K562 (cell line): Measurements from ENCODE around the gene IMPA2. TPM values are rescaled to one million over a fixed set of nuclear protein-coding genes. Genes with fewer than 3 reads are reported as not detected.

Experiments
- ATAC-seq: fragments of 200-7000 bp; cut with Tn5 transposase; 3 replicates; pipeline ENCODE4 v1.9.1; 2020; ENCODE audit warnings: moderate library complexity
- BruUV-seq: library from RNA; stranded (reverse); fragments of 400-500 nt; replicated peaks from 2 replicates; lab custom pipeline; 2021; lab: Mats Ljungman, UMichigan
- CTCF ChIA-PET: fragments of 300-600 bp; formaldehyde crosslinking; extraction: SDS; loops from one replicate; lab custom pipeline; 2021; ENCODE audit warnings: low intra/inter-chr PET ratio; lab: Yijun Ruan, JAX
- POLR2A ChIA-PET: fragments of 300-600, 350-650 bp; sonication (Branson Sonifier 250); formaldehyde crosslinking; extraction: SDS; loops from one replicate; lab custom pipeline; 2021; ENCODE audit warnings: antibody characterized with exemption, inconsistent platforms; lab: Yijun Ruan, JAX
- DNase-seq, 4 experiments: peaks; one replicate each; pipeline versions ENCODE4 v3.0.0 to v3.0.0-alpha.2; 2011 to 2018; ENCODE audit warnings: low spot score in 3 of 4, mixed read lengths in 3 of 4; ENCODE audit errors: extremely low read depth in 1 of 4
- FAIRE-seq: peaks from 2 replicates; lab custom pipeline; 2011; peaks lifted over from hg19 to GRCh38; lab: Jason Lieb, UNC
- H2AFZ ChIP-seq: 2 replicates; pipeline ENCODE4 v1.6.0; 2011; ENCODE audit warnings: low read depth, low read length, control low read depth, inconsistent platforms
- H3K27ac ChIP-seq: fragments of 200-600 bp; 3 replicates; pipeline ENCODE4 v1.8.0; 2011; ENCODE audit warnings: low read depth, mild to moderate bottlenecking, control low read depth, inconsistent platforms, low read length, moderate library complexity, mixed read lengths; ENCODE audit errors: extremely low read depth
- H3K27me3 ChIP-seq, 2 experiments: fragments of 300-600 bp in 1 of 2; 2 replicates in 1 of 2; 3 replicates in 1 of 2; pipeline versions ENCODE4 v1.6.0 to v1.8.0; 2011; ENCODE audit warnings: inconsistent platforms in 2 of 2, low read length in 2 of 2, mild to moderate bottlenecking in 1 of 2, mixed read lengths in 1 of 2, moderate library complexity in 1 of 2; ENCODE audit not compliant: control insufficient read depth in 2 of 2, insufficient read depth in 2 of 2
- H3K36me3 ChIP-seq: fragments of 300-600 bp; 3 replicates; pipeline ENCODE4 v1.8.0; 2011; ENCODE audit warnings: mild to moderate bottlenecking, low read length, inconsistent platforms; ENCODE audit not compliant: control insufficient read depth, insufficient read depth
- H3K4me1 ChIP-seq, 2 experiments: fragments of 200-600 bp in 1 of 2; replicated peaks in 1 of 2; 2 replicates in 1 of 2; 3 replicates in 1 of 2; pipeline versions ENCODE4 v1.5.1 to v1.8.0; 2011; ENCODE audit warnings: inconsistent platforms in 2 of 2, low read length in 2 of 2, mild to moderate bottlenecking in 1 of 2, mixed read lengths in 1 of 2, moderate library complexity in 1 of 2; ENCODE audit not compliant: control insufficient read depth in 2 of 2, insufficient read depth in 2 of 2
- H3K4me2 ChIP-seq: 2 replicates; pipeline ENCODE4 v1.6.1; 2011; ENCODE audit warnings: low read length, control low read depth, inconsistent platforms, mixed read lengths; ENCODE audit not compliant: insufficient read depth
- H3K4me3 ChIP-seq: fragments of 200-600 bp; sonication (generic), shearing (Covaris generic); 2 replicates; pipeline ENCODE4 v1.5.1; 2016; ENCODE audit warnings: control low read depth, inconsistent platforms
- H3K79me2 ChIP-seq: fragments of 200-600 bp; 3 replicates; pipeline ENCODE4 v1.8.0; 2011; ENCODE audit warnings: low read length, inconsistent platforms; ENCODE audit not compliant: control insufficient read depth, insufficient read depth
- H3K9ac ChIP-seq, 2 experiments: 2 replicates each; pipeline versions ENCODE4 v1.6.0 to v1.6.1; 2011; ENCODE audit warnings: low read depth in 2 of 2, low read length in 2 of 2, control low read depth in 1 of 2, inconsistent platforms in 1 of 2, mild to moderate bottlenecking in 1 of 2, mixed read lengths in 1 of 2; ENCODE audit not compliant: insufficient read depth in 1 of 2
- H3K9me1 ChIP-seq: one replicate; pipeline ENCODE4 v1.6.0; 2011; ENCODE audit warnings: inconsistent platforms, mild to moderate bottlenecking, low read length, moderate library complexity; ENCODE audit not compliant: control insufficient read depth, insufficient read depth
- H3K9me3 ChIP-seq: replicated peaks from 2 replicates; pipeline ENCODE4 v1.5.1; 2011; ENCODE audit warnings: low read depth, low read length, inconsistent platforms; ENCODE audit not compliant: control insufficient read depth, insufficient read depth
- H4K20me1 ChIP-seq: replicated peaks from 2 replicates; pipeline ENCODE4 v1.6.1; 2011; ENCODE audit warnings: low read length, inconsistent platforms, mixed read lengths; ENCODE audit not compliant: control insufficient read depth, insufficient read depth
- BDP1 ChIP-seq: IDR thresholded peaks from 3 replicates; pipeline ENCODE4 v1.6.1; 2011; ENCODE audit not compliant: insufficient read length, insufficient read depth
- CTBP1 ChIP-seq: fragments of 450-650 bp; IDR thresholded peaks from 2 replicates; pipeline ENCODE4 v1.6.1; 2016; ENCODE audit warnings: borderline replicate concordance
- ILK ChIP-seq: fragments of 450-650 bp; IDR thresholded peaks from 2 replicates; pipeline ENCODE4 v1.6.1; 2016; ENCODE audit warnings: missing genetic modification characterization, low read depth, mild to moderate bottlenecking, missing compliant biosample characterization, moderate library complexity, borderline replicate concordance
- TBL1XR1 ChIP-seq, 2 experiments: IDR thresholded peaks; 2 replicates each; pipeline ENCODE4 v1.6.1; 2012; ENCODE audit warnings: improper control_type of control experiment in 2 of 2, low read length in 2 of 2, mild to moderate bottlenecking in 1 of 2
- ZBTB43 ChIP-seq: sonication (generic); formaldehyde crosslinking; IDR thresholded peaks from 2 replicates; pipeline ENCODE4 v1.8.0; 2023; ENCODE audit warnings: mild to moderate bottlenecking, missing genetic modification reagents
- ZNF140 ChIP-seq: fragments of 250-450 bp; sonication (Bioruptor Pico); IDR thresholded peaks from 2 replicates; pipeline ENCODE4 v1.8.0; 2021; ENCODE audit warnings: moderate library complexity, mild to moderate bottlenecking, inconsistent platforms
- ZNF408 ChIP-seq: fragments of 250-450 bp; sonication (Bioruptor Pico); IDR thresholded peaks from 2 replicates; pipeline ENCODE4 v1.4.0; 2020; ENCODE audit warnings: low read depth, mild to moderate bottlenecking, moderate library complexity
- WGBS: fragments of 100-300 bp; shearing (Covaris generic); methylation state at CpG from one replicate; pipeline ENCODE4 v1.1.6; 2016; ENCODE audit warnings: low coverage, mixed read lengths; ENCODE audit not compliant: insufficient coverage; ENCODE audit errors: missing lambda C conversion rate; 5-methylcytosine and 5-hydroxymethylcytosine counted together
- in situ Hi-C: fragments of 300-500 bp; cut with MboI; formaldehyde crosslinking; loops from 4 replicates; pipeline ENCODE4 v1.15.0; 2018; ENCODE audit warnings: inconsistent platforms, mixed read lengths
- intact Hi-C: fragments of 100-400 bp; cut with micrococcal nuclease; formaldehyde crosslinking; loops from 2 replicates; pipeline ENCODE4 v1.14.2; 2022
- polyA plus RNA-seq, 8 experiments: library from polyadenylated mRNA; depleted of rRNA in 4 of 8; stranded (reverse) in 5 of 8; unstranded in 3 of 8; fragments of >200 nt; fragmentation: Nextera tagmentation in 2 of 8; fragmentation: Illumina TruSeq in 1 of 8; extraction: Ambion mirVana in 2 of 8; extraction: Trizol in 1 of 8; gene quantifications; 2 replicates each; pipeline versions ENCODE4 v1.2.1 to v1.2.3, GENCODE V29; 2011 to 2014; ENCODE audit warnings: inconsistent platforms in 1 of 8, missing spikeins in 1 of 8
- total RNA-seq, 7 experiments: library from RNA; depleted of rRNA in 6 of 7; stranded (reverse); fragments of >200 nt in 6 of 7; fragmentation: Illumina TruSeq in 2 of 7; extraction: Trizol in 2 of 7; gene quantifications; 2 replicates each; pipeline versions ENCODE4 v1.2.1 to v1.2.3, GENCODE V29; 2011 to 2021; ENCODE audit warnings: low replicate concordance in 1 of 7

The IMPA2 gene
- total and polyA plus RNA-seq, 9 of the 15 experiments (the other 6 are each of a cell fraction or from before 2014, with no cell fraction given): 0.62 to 11.3 (median 5.7) TPM

GRCh38 chr18:12072996-12073395, 91.7 kb downstream of the IMPA2 start:
- TF ChIP-seq ZNF140 (no peak), ZNF408 (CRISPR knock-in tag) (no peak), ILK (tag) (no peak), BDP1 (no peak), TBL1XR1 (IDR thresholded peaks at IDR 0.05; ENCODE audit: low read length in 2 of 2) (no peak), CTBP1 (no peak), ZBTB43 (CRISPR knock-in tag) (no peak)
- FAIRE-seq: no peak
- BruUV-seq: no TSS peak
- H3K4me1 ChIP-seq: peaks cover 0 to 13% of the 10 kb centered on the region in 2 experiments; a peak in 2 of 5 replicates
- no peak overlapping the region for H3K9ac ChIP-seq
- in situ Hi-C loops (no loop called here), intact Hi-C loops (no loop called here)
- no peak overlapping the region for H3K27ac ChIP-seq
- no peak overlapping the region for H2AFZ ChIP-seq
- POLR2A ChIA-PET: interaction anchor here (0.6 kb wide), 1 partner anchor 19 kb away, joined by 4 read pairs; no protein-coding TSS in a partner anchor
- ATAC-seq: no peak
- no peak overlapping the region for H3K4me2 ChIP-seq
- no peaks in the 10 kb centered on the region for H4K20me1 ChIP-seq
- DNase-seq: no peak
- CTCF ChIA-PET: no interaction called here
- H3K36me3 ChIP-seq: no peaks in the 10 kb centered on the region
- H3K27me3 ChIP-seq: peaks cover 7 to 14% of the 10 kb centered on the region in 2 experiments; a peak in 3 of 5 replicates
- no peak overlapping the region for H3K4me3 ChIP-seq
- no peaks in the 10 kb centered on the region for H3K9me3 ChIP-seq
- H3K9me1 ChIP-seq: no peaks in the 10 kb centered on the region
- H3K79me2 ChIP-seq: no peaks in the 10 kb centered on the region
- WGBS: 0% methylated on average over 1 of the region's 1 CpG
